ENCODE results near the gene ERF. TPM values are rescaled to one million over a fixed set of nuclear protein-coding genes. Genes with fewer than 3 reads are reported as not detected.

The ERF gene
- total and polyA plus RNA-seq, 2 donors (not counting 1 experiment from before 2014, with no cell fraction given), result 48.6 to 51.5 TPM

- Histone ChIP-seq H3K4me3 (ENCODE audit: control extremely low read depth in 1 of 5, extremely low read depth in 1 of 5, insufficient read depth in 1 of 5, low read depth in 2 of 5, low read length in 4 of 5) (no peak overlapping the region), H3K27ac (ENCODE audit: low read length in 2 of 2) (no peak overlapping the region), H3K9me3 (ENCODE audit: control extremely low read depth in 1 of 3, control insufficient read depth in 2 of 3, insufficient read depth in 1 of 3, low read length in 2 of 3) (no peaks in the 10 kb centered on the region), H3K27me3 (replicated peaks in 1 of 4; ENCODE audit: control extremely low read depth in 1 of 4, control insufficient read depth in 3 of 4, insufficient read depth in 4 of 4, low read length in 3 of 4) (no peaks in the 10 kb centered on the region), H3K4me2 (replicated peaks; ENCODE audit: low read depth, low read length, poor library complexity, severe bottlenecking) (no peak overlapping the region), H3K79me2 (ENCODE audit: control insufficient read depth, insufficient read depth, low read length) (peaks cover 34% of the 10 kb centered on the region), H3K4me1 (ENCODE audit: control insufficient read depth in 2 of 2, insufficient read depth in 2 of 2, low read length in 2 of 2) (no peaks in the 10 kb centered on the region), H4K20me1 (ENCODE audit: control insufficient read depth, insufficient read depth, low read length, poor library complexity, severe bottlenecking) (peaks cover 88% of the 10 kb centered on the region), H3K36me3 (replicated peaks in 1 of 2; ENCODE audit: control extremely low read depth in 1 of 2, control insufficient read depth in 1 of 2, extremely low read depth in 1 of 2, insufficient read depth in 2 of 2, low read length in 1 of 2) (peaks cover 2 to 76% of the 10 kb centered on the region in 2 experiments), H3K9ac (ENCODE audit: low read length) (no peak overlapping the region), H2AFZ (ENCODE audit: insufficient read depth, low read depth, low read length, poor library complexity, severe bottlenecking) (no peak overlapping the region)
- intact Hi-C loops (cut with micrococcal nuclease), result no loop called here
- no peak for DNase-seq
- 80% methylated on average over 2 of the region's 4 CpGs for WGBS (ENCODE audit: insufficient coverage)
- no peaks in the 10 kb centered on the region for H3K9me3 Mint-ChIP-seq (ENCODE audit: insufficient read depth)
- no peaks in the 10 kb centered on the region for H3K27me3 Mint-ChIP-seq
- ChIA-PET CTCF (interaction anchor here (0.8 to 1.9 kb wide), 3 partner anchors 13 to 96 kb away, joined by 3 to 4 read pairs (median 4); partner anchors contain the start of genes GSK3A and POU2F2), POLR2A (no interaction called here)
- no peak overlapping the region for H3K27ac Mint-ChIP-seq
- ATAC-seq (ENCODE audit: low read depth), result no peak
- H3K4me1 Mint-ChIP-seq, result peaks cover 6% of the 10 kb centered on the region
- no peak overlapping the region for H3K4me3 Mint-ChIP-seq
- no peak for TF ChIP-seq EZH2 (IDR thresholded peaks at IDR 0.05; ENCODE audit: borderline replicate concordance, insufficient read depth, low read depth, low read length, poor library complexity, severe bottlenecking)
- TF ChIP-seq CTCF (IDR thresholded peaks at IDR 0.05), result no peak
These were observed 25.6 kb downstream of the ERF start for GRCh38 chr19:42229301-42229854.

- no peak for DNase-seq
These were observed 26.3 kb downstream of the ERF start for GRCh38 chr19:42228641-42229040.

More at GRCh38 chr19:42228641-42229040, 26.3 kb downstream of the ERF start:
- H3K4me3 ChIP-seq (ENCODE audit: control extremely low read depth in 1 of 5, extremely low read depth in 1 of 5, insufficient read depth in 1 of 5, low read depth in 2 of 5, low read length in 4 of 5), result no peak overlapping the region
- H3K79me2 ChIP-seq (ENCODE audit: control insufficient read depth, insufficient read depth, low read length), result peaks cover 38% of the 10 kb centered on the region
- H3K9me3 Mint-ChIP-seq (ENCODE audit: insufficient read depth), result no peaks in the 10 kb centered on the region
- H3K27me3 Mint-ChIP-seq, result no peaks in the 10 kb centered on the region
- no peaks in the 10 kb centered on the region for H3K27me3 ChIP-seq (replicated peaks in 1 of 4; ENCODE audit: control extremely low read depth in 1 of 4, control insufficient read depth in 3 of 4, insufficient read depth in 4 of 4, low read length in 3 of 4)
- no peak overlapping the region for H3K27ac ChIP-seq (ENCODE audit: low read length in 2 of 2)
- H3K9ac ChIP-seq (ENCODE audit: low read length), result no peak overlapping the region
- no peak overlapping the region for H2AFZ ChIP-seq (ENCODE audit: insufficient read depth, low read depth, low read length, poor library complexity, severe bottlenecking)
- intact Hi-C loops (cut with micrococcal nuclease), result no loop called here
- H3K4me2 ChIP-seq (replicated peaks; ENCODE audit: low read depth, low read length, poor library complexity, severe bottlenecking), result no peak overlapping the region
- no peaks in the 10 kb centered on the region for H3K4me1 ChIP-seq (ENCODE audit: control insufficient read depth in 2 of 2, insufficient read depth in 2 of 2, low read length in 2 of 2)
- TF ChIP-seq EZH2 (IDR thresholded peaks at IDR 0.05; ENCODE audit: borderline replicate concordance, insufficient read depth, low read depth, low read length, poor library complexity, severe bottlenecking) (no peak), CTCF (IDR thresholded peaks at IDR 0.05) (no peak)
- H4K20me1 ChIP-seq (ENCODE audit: control insufficient read depth, insufficient read depth, low read length, poor library complexity, severe bottlenecking), result peaks cover 84% of the 10 kb centered on the region
- ChIA-PET POLR2A (no interaction called here), CTCF (interaction anchor here (0.8 to 1.9 kb wide), 3 partner anchors 13 to 96 kb away, joined by 3 to 4 read pairs (median 4); partner anchors contain the start of genes GSK3A and POU2F2)
- H3K9me3 ChIP-seq (ENCODE audit: control extremely low read depth in 1 of 3, control insufficient read depth in 2 of 3, insufficient read depth in 1 of 3, low read length in 2 of 3), result no peaks in the 10 kb centered on the region
- H3K4me3 Mint-ChIP-seq, result no peak overlapping the region
- H3K4me1 Mint-ChIP-seq, result peaks cover 6% of the 10 kb centered on the region
- H3K27ac Mint-ChIP-seq, result no peak overlapping the region
- peaks cover 2 to 71% of the 10 kb centered on the region in 2 experiments for H3K36me3 ChIP-seq (replicated peaks in 1 of 2; ENCODE audit: control extremely low read depth in 1 of 2, control insufficient read depth in 1 of 2, extremely low read depth in 1 of 2, insufficient read depth in 2 of 2, low read length in 1 of 2)
- no peak for ATAC-seq (ENCODE audit: low read depth)
- 72% methylated on average over 2 of the region's 4 CpGs for WGBS (ENCODE audit: insufficient coverage)

Measured in B cell (primary cell).